Medulla oblongata (tissue), 1 donor: ENCODE measurements around the gene PLK3.
"Not testable (repeated sequence)": the region's sequence is repeated elsewhere in the genome, so short reads cannot be mapped to it uniquely, and the experiment has no call there.

ENCODE experiments used
- DNase-seq: peaks from one replicate; pipeline ENCODE4 v3.0.0-alpha.2; 2015; ENCODE audit errors: extremely low spot score

The PLK3 gene

GRCh38 chr1:44828003-44828651, 27.9 kb downstream of the PLK3 start:
- no peak for DNase-seq

GRCh38 chr1:44828841-44829440, 28.8 kb downstream of the PLK3 start:
- DNase-seq: no peak

GRCh38 chr1:44829506-44830384, 29.6 kb downstream of the PLK3 start:
- no peak for DNase-seq

DNA sequence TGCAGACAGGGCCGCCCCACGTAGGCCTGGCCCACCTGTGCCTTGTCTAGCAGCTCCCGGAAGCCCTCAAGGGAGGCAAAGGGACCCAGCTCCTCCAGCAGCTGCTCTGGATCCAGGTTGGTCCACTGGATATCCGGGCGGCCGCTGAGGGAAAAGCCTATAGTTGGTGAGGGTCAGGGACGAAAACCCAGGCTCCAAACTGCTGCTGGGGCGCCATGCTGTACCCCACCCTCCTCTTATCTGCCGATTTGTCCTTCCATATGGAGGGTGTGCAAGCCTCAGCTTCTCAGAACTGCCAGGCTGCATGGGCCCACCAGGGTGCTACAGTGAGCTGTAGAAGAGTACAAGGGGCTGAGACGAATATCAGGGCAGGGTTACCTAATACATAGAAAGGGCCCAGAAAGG, 30.7 kb downstream of the PLK3 start:
- DNase-seq: no peak

DNA sequence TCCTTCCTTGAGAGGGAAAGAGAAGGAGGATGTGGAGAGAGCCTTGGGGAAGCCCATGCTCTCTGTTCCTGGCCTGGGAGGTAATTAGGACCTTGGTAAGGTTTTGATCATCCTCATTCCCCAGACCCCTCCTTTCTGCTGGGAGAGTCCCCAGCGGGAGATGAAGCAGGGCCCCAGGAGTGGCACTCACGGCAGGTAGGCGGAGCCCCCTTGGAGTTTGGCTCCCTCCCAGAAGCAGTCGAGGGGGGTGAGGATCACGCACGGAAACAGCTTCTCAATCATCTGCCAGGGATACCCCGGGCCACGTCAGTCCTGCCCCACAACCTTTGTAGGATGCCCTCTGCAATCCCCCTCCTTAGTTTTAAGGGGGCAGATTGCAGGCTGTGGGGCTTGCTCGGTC, 31.3 kb downstream of the PLK3 start:
- no peak for DNase-seq

DNA sequence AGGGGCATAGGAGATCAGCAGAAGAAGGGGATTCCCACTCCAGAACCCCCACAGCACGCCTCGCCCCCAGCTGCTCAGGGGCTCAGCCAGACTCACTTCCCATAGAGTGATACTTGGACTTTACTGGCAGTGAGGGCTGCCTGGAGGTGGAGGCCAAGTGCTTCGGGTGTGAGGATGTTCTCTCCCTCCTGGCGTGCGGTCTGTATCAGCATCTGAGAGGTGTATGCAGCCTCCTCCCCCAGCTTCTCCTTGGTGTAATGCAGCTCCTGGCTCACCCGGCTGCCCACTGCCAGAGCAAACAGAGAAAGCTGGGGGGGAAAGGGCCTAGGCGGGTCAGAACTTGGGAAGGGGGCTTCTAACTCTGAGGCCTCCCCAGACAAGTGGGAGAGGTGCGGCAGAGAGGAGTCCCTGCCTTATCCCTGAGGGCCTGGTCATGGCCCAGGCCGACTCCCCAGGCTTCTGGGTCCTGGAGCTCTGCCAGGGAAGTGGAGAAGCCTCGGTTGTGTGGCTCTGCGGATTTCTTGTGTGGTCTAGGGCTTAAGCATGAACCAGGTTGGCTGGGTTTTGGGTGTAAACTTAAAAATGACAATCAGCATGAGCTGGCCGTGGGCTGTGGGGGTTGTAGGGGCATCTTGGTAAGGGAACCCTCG, 32.0 kb downstream of the PLK3 start:
- DNase-seq: no peak

GRCh38 chr1:44834328-44834727, 34.2 kb downstream of the PLK3 start:
- no peak for DNase-seq

DNA sequence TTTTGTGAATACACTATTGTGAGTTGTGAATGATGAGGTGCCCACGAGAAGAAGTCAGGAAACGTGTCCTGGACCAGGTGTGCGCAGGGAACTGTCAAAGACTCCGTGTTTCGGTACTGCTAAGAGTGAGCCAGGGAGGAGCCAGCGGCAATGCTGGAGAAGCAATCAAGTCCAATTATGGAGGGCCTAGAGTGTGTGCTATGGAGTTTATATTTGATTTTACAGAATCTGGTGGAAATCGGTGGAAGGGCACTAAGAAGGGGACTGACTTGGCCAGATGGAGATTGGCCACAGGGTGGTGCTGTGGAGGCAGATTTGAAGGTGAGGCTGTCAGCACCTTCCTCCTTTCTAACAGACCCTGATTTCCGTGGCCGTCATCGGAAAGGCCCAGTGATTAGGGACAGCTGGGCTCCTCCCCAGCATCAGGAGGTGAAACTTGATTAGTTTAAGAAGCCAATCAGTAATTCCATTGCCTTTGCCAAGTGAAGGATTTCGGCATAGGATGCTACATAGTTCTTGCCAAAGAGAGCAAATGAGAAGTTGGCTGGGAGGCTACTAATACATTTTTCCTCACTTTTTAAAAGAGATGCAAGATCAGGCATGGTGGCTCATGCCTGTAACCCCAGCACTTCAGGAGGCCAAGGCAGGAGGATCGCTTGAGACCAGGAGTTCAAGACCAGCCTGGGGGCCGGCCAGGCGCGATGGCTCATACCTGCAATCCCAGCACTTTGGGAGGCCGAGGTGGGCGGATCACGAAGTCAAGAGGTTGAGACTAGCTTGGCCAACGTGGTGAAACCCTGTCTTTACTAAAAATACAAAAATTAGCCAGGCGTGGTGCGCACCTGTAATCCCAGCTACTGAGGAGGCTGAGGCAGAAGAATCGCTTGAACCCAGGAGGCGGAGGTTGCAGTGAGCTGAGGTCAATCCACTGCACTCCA, 35.8 kb downstream of the PLK3 start:
- peak; percentile 87 for DNase-seq

- not testable (repeated sequence) for DNase-seq
These were observed 38.1 kb downstream of the PLK3 start for GRCh38 chr1:44838294-44838693.

- no peak for DNase-seq
These were observed 39.4 kb downstream of the PLK3 start for GRCh38 chr1:44839576-44839975.

DNA sequence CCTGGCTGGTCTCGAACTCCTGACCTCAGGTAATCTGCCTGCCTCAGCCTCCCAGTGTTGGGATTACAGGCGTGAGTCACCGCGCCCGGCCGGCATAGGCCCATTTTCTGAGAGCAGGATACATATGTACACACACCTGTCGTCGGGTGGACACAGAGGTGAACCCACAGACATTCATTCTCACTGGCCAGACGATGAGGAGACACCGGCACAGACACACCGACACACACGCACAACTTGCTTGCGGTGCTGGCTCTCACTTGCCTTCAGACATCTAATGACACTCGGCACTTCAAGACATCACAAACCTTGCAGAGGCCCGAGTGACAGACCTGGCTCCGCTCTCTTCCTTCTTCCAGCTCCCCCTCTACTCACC, 42.3 kb downstream of the PLK3 start:
- no peak for DNase-seq

GRCh38 chr1:44842862-44843655, 42.9 kb downstream of the PLK3 start, which contains the start of gene PTCH2:
TSS of gene PTCH2 (minus strand) at chr1:44843253. CDS start at chr1:44842932, 321 bp downstream.
- DNase-seq: peak; percentile 68

GRCh38 chr1:44846985-44847384, 46.8 kb downstream of the PLK3 start:
- DNase-seq: no peak

GRCh38 chr1:44847845-44848244, 47.7 kb downstream of the PLK3 start:
- DNase-seq: no peak

DNA sequence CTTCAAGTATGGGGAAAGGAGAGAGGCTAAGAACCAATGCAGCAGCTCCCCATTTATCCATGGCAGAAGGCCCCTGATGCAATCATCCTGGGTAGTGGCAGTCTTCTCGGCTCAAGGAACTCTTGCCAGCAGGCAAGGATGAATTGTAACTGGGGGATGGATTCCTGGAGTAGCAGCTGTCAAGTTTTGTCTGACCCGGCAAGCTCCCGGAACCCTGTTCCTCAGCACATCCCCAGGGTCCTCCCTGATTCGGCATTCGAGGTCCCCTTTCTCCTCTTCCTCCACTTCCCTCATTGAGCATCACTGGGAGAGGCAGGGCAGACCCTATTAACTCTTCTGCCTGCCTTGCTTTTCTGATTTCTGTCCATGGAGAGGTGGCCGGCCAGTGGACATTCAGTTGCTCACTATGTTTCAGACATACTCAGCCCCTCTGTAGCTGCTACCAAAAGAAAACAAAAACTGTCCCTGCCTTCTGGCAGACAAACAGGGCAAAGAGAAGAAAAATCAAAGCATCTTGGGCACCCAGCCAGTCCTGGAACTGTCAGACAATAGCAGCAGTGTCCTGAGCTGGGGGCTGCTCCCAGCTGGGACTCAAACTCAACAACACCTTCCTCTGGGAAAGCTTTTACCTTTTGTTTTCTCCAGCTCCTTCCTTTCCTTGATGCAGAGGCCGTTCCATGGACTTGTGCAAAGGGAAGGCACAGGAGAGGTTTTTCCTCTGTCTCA, 48.4 kb downstream of the PLK3 start:
- DNase-seq: peak; percentile 78

- no peak for DNase-seq
These were observed 49.5 kb downstream of the PLK3 start for GRCh38 chr1:44849575-44850132.

GRCh38 chr1:44851308-44851707, 51.1 kb downstream of the PLK3 start:
- no peak for DNase-seq

- no peak for DNase-seq
These were observed 53.0 kb downstream of the PLK3 start for GRCh38 chr1:44853201-44853600.

DNA sequence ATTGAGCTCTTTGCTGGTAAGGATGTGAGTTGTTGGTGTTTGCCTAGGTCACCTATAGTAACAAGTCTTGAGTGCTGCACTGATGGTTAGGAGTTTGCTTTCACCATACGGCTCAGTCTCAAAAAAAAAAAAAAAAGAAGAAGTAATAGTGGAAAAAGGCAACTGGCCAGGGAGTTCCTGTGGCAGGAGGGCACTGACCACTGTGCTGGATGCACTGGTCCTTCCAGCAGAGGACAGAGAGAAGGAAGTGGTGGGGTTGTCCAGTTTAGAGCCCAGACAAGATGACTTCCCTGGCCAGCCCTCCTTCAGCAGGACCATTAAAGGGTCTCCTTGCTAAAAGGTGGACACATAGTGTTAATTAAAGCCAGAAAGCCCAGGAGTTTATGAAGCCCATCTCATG, 54.8 kb downstream of the PLK3 start:
- DNase-seq: peak; percentile 36
